Body of pancreas (tissue), 4 donors: ENCODE results near the gene NAGLU.

Source experiments
- POLR2A ChIP-seq, 3 donors: fragments of 450-650 bp; IDR thresholded peaks; one replicate each; pipeline ENCODE4 v1.6.1; 2016; ENCODE audit warnings: antibody characterized with exemption in 3 of 3, mild to moderate bottlenecking in 2 of 3
- TF ChIP-seq, protein P1 (sequence below), 7 experiments: fragments of 450-650 bp in 4 of 7; fragments of 200-600 bp in 3 of 7; sonication (generic) in 3 of 7; IDR thresholded peaks; one replicate each; pipeline ENCODE4 v1.5.1; 2016 to 2019; ENCODE audit warnings: antibody characterized with exemption in 7 of 7

DNA sequence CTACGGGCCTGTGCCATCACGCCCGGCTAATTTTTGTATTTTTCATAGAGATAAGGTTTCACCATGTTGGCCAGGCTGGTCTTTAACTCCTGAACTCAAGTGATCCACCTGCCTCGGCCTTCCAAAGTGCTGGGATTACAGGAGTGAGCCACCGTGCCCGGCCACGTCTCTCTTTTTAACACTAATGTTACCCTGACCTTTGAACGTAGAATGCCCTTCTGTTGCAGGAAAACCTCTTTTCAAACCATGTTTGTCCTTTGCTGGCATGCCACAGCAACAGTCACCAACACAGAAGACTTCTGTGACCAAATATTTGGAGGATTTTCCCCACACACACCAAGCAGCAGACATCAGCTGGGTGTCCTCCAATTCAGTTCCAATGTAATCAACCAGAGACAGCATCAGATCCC, 8.8 kb downstream of the NAGLU start:
- TF ChIP-seq, protein P1, sequence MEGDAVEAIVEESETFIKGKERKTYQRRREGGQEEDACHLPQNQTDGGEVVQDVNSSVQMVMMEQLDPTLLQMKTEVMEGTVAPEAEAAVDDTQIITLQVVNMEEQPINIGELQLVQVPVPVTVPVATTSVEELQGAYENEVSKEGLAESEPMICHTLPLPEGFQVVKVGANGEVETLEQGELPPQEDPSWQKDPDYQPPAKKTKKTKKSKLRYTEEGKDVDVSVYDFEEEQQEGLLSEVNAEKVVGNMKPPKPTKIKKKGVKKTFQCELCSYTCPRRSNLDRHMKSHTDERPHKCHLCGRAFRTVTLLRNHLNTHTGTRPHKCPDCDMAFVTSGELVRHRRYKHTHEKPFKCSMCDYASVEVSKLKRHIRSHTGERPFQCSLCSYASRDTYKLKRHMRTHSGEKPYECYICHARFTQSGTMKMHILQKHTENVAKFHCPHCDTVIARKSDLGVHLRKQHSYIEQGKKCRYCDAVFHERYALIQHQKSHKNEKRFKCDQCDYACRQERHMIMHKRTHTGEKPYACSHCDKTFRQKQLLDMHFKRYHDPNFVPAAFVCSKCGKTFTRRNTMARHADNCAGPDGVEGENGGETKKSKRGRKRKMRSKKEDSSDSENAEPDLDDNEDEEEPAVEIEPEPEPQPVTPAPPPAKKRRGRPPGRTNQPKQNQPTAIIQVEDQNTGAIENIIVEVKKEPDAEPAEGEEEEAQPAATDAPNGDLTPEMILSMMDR (IDR thresholded peaks at IDR 0.05), result no peak
- no peak for TF ChIP-seq POLR2A (IDR thresholded peaks at IDR 0.05)
